WTC11 (cell line): Measurements from ENCODE around the gene EXOC1L. TPM values are rescaled to one million over a fixed set of nuclear protein-coding genes. Genes with fewer than 3 reads are reported as not detected.

Experiments
- GRHL2 ChIP-seq: fragments of 250-450 bp; sonication (Bioruptor Pico); IDR thresholded peaks from 2 replicates; pipeline ENCODE4 v1.8.0; 2022; ENCODE audit warnings: mild to moderate bottlenecking, moderate library complexity; ENCODE audit not compliant: insufficient replicate concordance, severe bottlenecking
- GTF2I ChIP-seq: fragments of 250-450 bp; sonication (Bioruptor Pico); conservative IDR thresholded peaks from 2 replicates; pipeline ENCODE4 v1.4.0; 2021; ENCODE audit warnings: mild to moderate bottlenecking
- total RNA-seq: library from RNA; stranded (reverse); gene quantifications from 3 replicates; pipeline ENCODE4 v1.2.3, GENCODE V29; 2021
- TF ChIP-seq, protein P1 (sequence below): fragments of 250-450 bp; sonication (Bioruptor Pico); IDR thresholded peaks from 2 replicates; pipeline ENCODE4 v1.9.0; 2021; ENCODE audit warnings: mild to moderate bottlenecking, borderline replicate concordance

The EXOC1L gene
- total RNA-seq, 1 experiment from 2014 or later = not detected

DNA sequence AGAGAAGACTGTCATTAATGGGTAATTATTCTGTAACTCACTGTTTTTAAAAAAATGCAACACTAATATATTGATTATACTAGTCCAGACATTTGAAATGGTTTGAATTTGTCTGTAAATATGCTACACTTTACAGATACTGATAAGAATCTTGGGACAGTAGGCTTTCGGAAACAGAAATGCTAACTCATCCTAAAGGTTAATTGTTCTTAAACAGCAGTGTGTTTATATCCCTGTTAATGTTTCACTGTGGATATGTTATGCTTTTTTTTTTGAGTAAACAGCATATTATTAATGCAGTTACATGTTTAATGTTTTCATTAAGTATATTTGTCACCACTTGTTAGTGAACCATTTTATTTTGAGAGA lies 65.2 kb downstream of the EXOC1L start (continued):
- TF ChIP-seq, protein P1, sequence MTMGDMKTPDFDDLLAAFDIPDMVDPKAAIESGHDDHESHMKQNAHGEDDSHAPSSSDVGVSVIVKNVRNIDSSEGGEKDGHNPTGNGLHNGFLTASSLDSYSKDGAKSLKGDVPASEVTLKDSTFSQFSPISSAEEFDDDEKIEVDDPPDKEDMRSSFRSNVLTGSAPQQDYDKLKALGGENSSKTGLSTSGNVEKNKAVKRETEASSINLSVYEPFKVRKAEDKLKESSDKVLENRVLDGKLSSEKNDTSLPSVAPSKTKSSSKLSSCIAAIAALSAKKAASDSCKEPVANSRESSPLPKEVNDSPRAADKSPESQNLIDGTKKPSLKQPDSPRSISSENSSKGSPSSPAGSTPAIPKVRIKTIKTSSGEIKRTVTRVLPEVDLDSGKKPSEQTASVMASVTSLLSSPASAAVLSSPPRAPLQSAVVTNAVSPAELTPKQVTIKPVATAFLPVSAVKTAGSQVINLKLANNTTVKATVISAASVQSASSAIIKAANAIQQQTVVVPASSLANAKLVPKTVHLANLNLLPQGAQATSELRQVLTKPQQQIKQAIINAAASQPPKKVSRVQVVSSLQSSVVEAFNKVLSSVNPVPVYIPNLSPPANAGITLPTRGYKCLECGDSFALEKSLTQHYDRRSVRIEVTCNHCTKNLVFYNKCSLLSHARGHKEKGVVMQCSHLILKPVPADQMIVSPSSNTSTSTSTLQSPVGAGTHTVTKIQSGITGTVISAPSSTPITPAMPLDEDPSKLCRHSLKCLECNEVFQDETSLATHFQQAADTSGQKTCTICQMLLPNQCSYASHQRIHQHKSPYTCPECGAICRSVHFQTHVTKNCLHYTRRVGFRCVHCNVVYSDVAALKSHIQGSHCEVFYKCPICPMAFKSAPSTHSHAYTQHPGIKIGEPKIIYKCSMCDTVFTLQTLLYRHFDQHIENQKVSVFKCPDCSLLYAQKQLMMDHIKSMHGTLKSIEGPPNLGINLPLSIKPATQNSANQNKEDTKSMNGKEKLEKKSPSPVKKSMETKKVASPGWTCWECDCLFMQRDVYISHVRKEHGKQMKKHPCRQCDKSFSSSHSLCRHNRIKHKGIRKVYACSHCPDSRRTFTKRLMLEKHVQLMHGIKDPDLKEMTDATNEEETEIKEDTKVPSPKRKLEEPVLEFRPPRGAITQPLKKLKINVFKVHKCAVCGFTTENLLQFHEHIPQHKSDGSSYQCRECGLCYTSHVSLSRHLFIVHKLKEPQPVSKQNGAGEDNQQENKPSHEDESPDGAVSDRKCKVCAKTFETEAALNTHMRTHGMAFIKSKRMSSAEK (CRISPR knock-in tag) = no peak
- TF ChIP-seq GRHL2 (no peak), GTF2I (CRISPR knock-in tag) (no peak)

Other genes with a start within 250 kb of the EXOC1L start
- gene PDCL2, start 227.5 kb upstream of the EXOC1L start, total RNA-seq = 0.21 TPM in 1 of 3 replicates, not detected in the others
- gene NMU, start 183.5 kb upstream of the EXOC1L start, total RNA-seq = 42.2 to 43.7 TPM (median 43.5 TPM) in 3 replicates
- 19.0 to 22.5 TPM (median 20.2 TPM) in 3 replicates for gene EXOC1, start 33.9 kb downstream of the EXOC1L start, total RNA-seq
- gene CEP135, start 129.2 kb downstream of the EXOC1L start, total RNA-seq = 11.3 to 13.6 TPM (median 12.9 TPM) in 3 replicates